H9 (cell line): ENCODE results near the gene LTBP2. TPM values are rescaled to one million over a fixed set of nuclear protein-coding genes. Genes with fewer than 3 reads are reported as not detected.

ENCODE experiments used
- DNase-seq: peaks from one replicate; pipeline ENCODE4 v3.0.0-alpha.2; 2017
- H2AFZ ChIP-seq: one replicate; pipeline ENCODE4 v1.6.1; 2013; ENCODE audit warnings: mild to moderate bottlenecking, low read length, control low read depth, moderate library complexity
- H2AK5ac ChIP-seq: 2 replicates; pipeline ENCODE4 v1.6.1; 2013; ENCODE audit warnings: low read length, control low read depth, mixed read lengths; ENCODE audit not compliant: insufficient read length
- H2BK120ac ChIP-seq: one replicate; pipeline ENCODE4 v1.6.1; 2013; ENCODE audit warnings: low read depth, mild to moderate bottlenecking, low read length, control low read depth, inconsistent platforms; ENCODE audit not compliant: poor library complexity, severe bottlenecking
- H2BK12ac ChIP-seq: 2 replicates; pipeline ENCODE4 v1.6.1; 2013; ENCODE audit warnings: low read length, control low read depth, mixed read lengths, low read depth; ENCODE audit not compliant: insufficient read length
- H2BK15ac ChIP-seq: 2 replicates; pipeline ENCODE4 v1.6.1; 2013; ENCODE audit warnings: low read depth, low read length, control low read depth
- H2BK20ac ChIP-seq: one replicate; pipeline ENCODE4 v1.6.1; 2013; ENCODE audit warnings: low read depth, mild to moderate bottlenecking, low read length, control low read depth, inconsistent platforms; ENCODE audit not compliant: poor library complexity, severe bottlenecking
- H2BK5ac ChIP-seq: 2 replicates; pipeline ENCODE4 v1.6.1; 2013; ENCODE audit warnings: low read length, control low read depth, mixed read lengths; ENCODE audit not compliant: insufficient read length
- H3K14ac ChIP-seq: 2 replicates; pipeline ENCODE4 v1.6.1; 2013; ENCODE audit warnings: low read length, control low read depth; ENCODE audit not compliant: insufficient read depth
- H3K18ac ChIP-seq: 2 replicates; pipeline ENCODE4 v1.6.1; 2013; ENCODE audit warnings: low read depth, mild to moderate bottlenecking, mixed read lengths, low read length, control low read depth; ENCODE audit not compliant: insufficient read length
- H3K23ac ChIP-seq: 2 replicates; pipeline ENCODE4 v1.6.1; 2013; ENCODE audit warnings: low read length, control low read depth, mixed read lengths, low read depth; ENCODE audit not compliant: insufficient read length
- H3K23me2 ChIP-seq: 2 replicates; pipeline ENCODE4 v1.6.1; 2013; ENCODE audit warnings: low read depth, mild to moderate bottlenecking, mixed read lengths, low read length, control low read depth; ENCODE audit not compliant: insufficient read length, poor library complexity, severe bottlenecking
- H3K27ac ChIP-seq: 2 replicates; pipeline ENCODE4 v1.5.1; 2013; ENCODE audit warnings: low read length, control low read depth, mixed read lengths, low read depth; ENCODE audit not compliant: insufficient read length
- H3K27me3 ChIP-seq: 2 replicates; pipeline ENCODE4 v1.6.1; 2013; ENCODE audit warnings: low read length, control low read depth, inconsistent platforms; ENCODE audit not compliant: insufficient read depth
- H3K4ac ChIP-seq: 2 replicates; pipeline ENCODE4 v1.6.1; 2013; ENCODE audit warnings: low read depth, mild to moderate bottlenecking, control low read depth, inconsistent platforms, low read length, moderate library complexity
- H3K4me1 ChIP-seq: 2 replicates; pipeline ENCODE4 v1.6.1; 2013; ENCODE audit warnings: low read length, control low read depth, inconsistent platforms; ENCODE audit not compliant: insufficient read depth
- H3K4me2 ChIP-seq: 2 replicates; pipeline ENCODE4 v1.6.1; 2013; ENCODE audit warnings: low read length, control low read depth, mixed read lengths; ENCODE audit not compliant: insufficient read length, insufficient read depth
- H3K56ac ChIP-seq: 2 replicates; pipeline ENCODE4 v1.6.1; 2013; ENCODE audit warnings: low read depth, mild to moderate bottlenecking, mixed read lengths, low read length, control low read depth; ENCODE audit not compliant: insufficient read length
- H3K79me1 ChIP-seq: 2 replicates; pipeline ENCODE4 v1.6.1; 2013; ENCODE audit warnings: low read depth, mild to moderate bottlenecking, moderate library complexity, low read length, control low read depth, inconsistent platforms; ENCODE audit not compliant: insufficient read depth, poor library complexity, severe bottlenecking
- H3K79me2 ChIP-seq: 2 replicates; pipeline ENCODE4 v1.6.1; 2013; ENCODE audit warnings: low read length, control low read depth, inconsistent platforms; ENCODE audit not compliant: insufficient read depth
- H3K9ac ChIP-seq: 2 replicates; pipeline ENCODE4 v1.6.1; 2013; ENCODE audit warnings: low read length, control low read depth, mixed read lengths; ENCODE audit not compliant: insufficient read length; ENCODE audit errors: extremely low read depth
- H3K9me3 ChIP-seq: one replicate; pipeline ENCODE4 v1.6.1; 2013; ENCODE audit warnings: low read depth, low read length, inconsistent platforms; ENCODE audit not compliant: control insufficient read depth
- H3T11ph ChIP-seq: one replicate; pipeline ENCODE4 v1.6.1; 2013; ENCODE audit warnings: mild to moderate bottlenecking, low read length, control low read depth, inconsistent platforms
- H4K20me1 ChIP-seq: one replicate; pipeline ENCODE4 v1.6.1; 2013; ENCODE audit not compliant: control insufficient read depth, insufficient read length, insufficient read depth
- H4K5ac ChIP-seq: 2 replicates; pipeline ENCODE4 v1.6.1; 2013; ENCODE audit warnings: low read depth, mild to moderate bottlenecking, mixed read lengths, low read length, control low read depth; ENCODE audit not compliant: insufficient read length
- H4K8ac ChIP-seq: replicated peaks from 2 replicates; pipeline ENCODE4 v1.6.1; 2013; ENCODE audit warnings: low read length, control low read depth, mixed read lengths, low read depth; ENCODE audit not compliant: insufficient read length
- H4K91ac ChIP-seq: 2 replicates; pipeline ENCODE4 v1.6.1; 2013; ENCODE audit warnings: low read depth, mild to moderate bottlenecking, moderate library complexity, mixed read lengths, low read length, control low read depth; ENCODE audit not compliant: insufficient read length
- H3K27ac Mint-ChIP-seq, 3 experiments: 2 replicates in 2 of 3; 3 replicates in 1 of 3; pipeline ENCODE4 v1.8.0; 2020 to 2021; ENCODE audit warnings: mixed read lengths in 3 of 3, mild to moderate bottlenecking in 1 of 3, moderate library complexity in 1 of 3
- H3K27me3 Mint-ChIP-seq: 2 replicates; pipeline ENCODE4 v1.8.0; 2021; ENCODE audit warnings: low read depth, mild to moderate bottlenecking, moderate library complexity, mixed read lengths
- H3K36me3 Mint-ChIP-seq, 3 experiments: 2 replicates in 2 of 3; 3 replicates in 1 of 3; pipeline ENCODE4 v1.8.0; 2020 to 2021; ENCODE audit warnings: low read depth in 3 of 3, mixed read lengths in 3 of 3; ENCODE audit not compliant: insufficient read depth in 1 of 3
- H3K4me1 Mint-ChIP-seq, 2 experiments: 2 replicates each; pipeline ENCODE4 v1.8.0; 2020; ENCODE audit warnings: mixed read lengths in 2 of 2
- H3K4me3 Mint-ChIP-seq, 2 experiments: 2 replicates in 1 of 2; 3 replicates in 1 of 2; pipeline ENCODE4 v1.8.0; 2020 to 2021; ENCODE audit warnings: mild to moderate bottlenecking in 2 of 2, mixed read lengths in 2 of 2, moderate library complexity in 1 of 2
- H3K9me3 Mint-ChIP-seq, 2 experiments: 2 replicates in 1 of 2; 3 replicates in 1 of 2; pipeline ENCODE4 v1.8.0; 2020; ENCODE audit warnings: mild to moderate bottlenecking in 2 of 2, mixed read lengths in 2 of 2, moderate library complexity in 1 of 2
- CTCF ChIP-seq: fragments of 200-600 bp; sonication (generic); conservative IDR thresholded peaks from 3 replicates; pipeline ENCODE4 v1.8.0; 2021; ENCODE audit warnings: antibody characterized with exemption, mild to moderate bottlenecking
- WGBS: extraction: QIAGEN DNeasy Blood & Tissue Kit; methylation state at CpG from one replicate; pipeline ENCODE4 v1.1.7; 2013; ENCODE audit warnings: missing lambda C conversion rate, low lambda C conversion rate, mixed read lengths; ENCODE audit not compliant: insufficient read length; ENCODE audit errors: extremely low coverage; 5-methylcytosine and 5-hydroxymethylcytosine counted together
- total RNA-seq: library from RNA; stranded (reverse); gene quantifications from 2 replicates; pipeline ENCODE4 v1.2.1, GENCODE V29; 2021

Gene LTBP2
- total RNA-seq, 1 experiment from 2014 or later: 0.77 TPM

GRCh38 chr14:74650927-74651686, 39.1 kb upstream of the LTBP2 start:
- Histone ChIP-seq H3K18ac (no peak overlapping the region), H3K23me2 (no peaks in the 10 kb centered on the region), H2AK5ac (no peak overlapping the region), H3K79me2 (no peaks in the 10 kb centered on the region), H3K4ac (no peak overlapping the region), H4K20me1 (peaks cover 2% of the 10 kb centered on the region), H4K5ac (no peak overlapping the region), H3K23ac (no peak overlapping the region), H3K9me3 (no peaks in the 10 kb centered on the region), H3K79me1 (no peaks in the 10 kb centered on the region), H3K14ac (no peak overlapping the region), H2AFZ (no peak overlapping the region), H3K27ac (no peak overlapping the region), H3T11ph (no peak overlapping the region), H2BK20ac (no peak overlapping the region), H2BK5ac (no peak overlapping the region), H3K9ac (no peak overlapping the region), H2BK120ac (no peak overlapping the region), H4K8ac (no peak overlapping the region), H3K4me2 (no peak overlapping the region), H3K56ac (no peak overlapping the region), H3K27me3 (no peaks in the 10 kb centered on the region), H2BK12ac (no peak overlapping the region), H2BK15ac (no peak overlapping the region), H3K4me1 (no peaks in the 10 kb centered on the region), H4K91ac (no peak overlapping the region)
- H3K27me3 Mint-ChIP-seq: peaks cover 2% of the 10 kb centered on the region
- no peak overlapping the region for H3K27ac Mint-ChIP-seq
- peaks cover 0 to 1% (median 0%) of the 10 kb centered on the region in 3 experiments; a peak in 1 of 7 replicates for H3K36me3 Mint-ChIP-seq
- no peak overlapping the region for H3K4me3 Mint-ChIP-seq
- H3K4me1 Mint-ChIP-seq: peaks cover 12 to 16% of the 10 kb centered on the region in 2 experiments
- no peak for TF ChIP-seq CTCF
- no peaks in the 10 kb centered on the region for H3K9me3 Mint-ChIP-seq
- no peak for DNase-seq
- no CpG with 5 or more reads among the region's 1 CpG for WGBS
